Tibial nerve (tissue), 4 donors: ENCODE results near the gene COMMD2. TPM values are rescaled to one million over a fixed set of nuclear protein-coding genes. Genes with fewer than 3 reads are reported as not detected.
A peak's percentile ranks its signal among the peaks of the same experiment; 100 is the strongest.

Source experiments
- DNase-seq, 2 donors: peaks; one replicate each; pipeline ENCODE4 v3.0.0-alpha.2; 2019; ENCODE audit warnings: low spot score in 2 of 2
- H3K27ac ChIP-seq, 4 donors: fragments of 200-600 bp; sonication (generic) in 3 of 4; one replicate each; pipeline ENCODE4 v1.5.1; 2017 to 2019; ENCODE audit warnings: mild to moderate bottlenecking in 1 of 4
- H3K27me3 ChIP-seq, 2 donors: fragments of 200-600 bp; sonication (generic) in 1 of 2; one replicate each; pipeline versions ENCODE4 v1.5.1 to v1.6.0; 2017 to 2019
- H3K36me3 ChIP-seq, 3 donors: fragments of 200-600 bp; sonication (generic); one replicate each; pipeline ENCODE4 v1.5.1; 2018 to 2019
- H3K4me1 ChIP-seq, 4 donors: fragments of 200-600 bp; sonication (generic) in 3 of 4; one replicate each; pipeline ENCODE4 v1.5.1; 2017 to 2019
- H3K4me3 ChIP-seq, 4 donors: fragments of 200-600 bp; sonication (generic) in 3 of 4; one replicate each; pipeline ENCODE4 v1.5.1; 2017 to 2019; ENCODE audit warnings: mild to moderate bottlenecking in 1 of 4, moderate library complexity in 1 of 4
- H3K9me3 ChIP-seq, 4 donors: fragments of 200-600 bp; sonication (generic) in 3 of 4; one replicate each; pipeline ENCODE4 v1.5.1; 2017 to 2019
- EP300 ChIP-seq, 2 donors: sonication (generic); formaldehyde crosslinking; IDR thresholded peaks; one replicate each; pipeline ENCODE4 v1.6.1; 2017; ENCODE audit warnings: antibody characterized with exemption in 2 of 2, mild to moderate bottlenecking in 1 of 2
- POLR2A ChIP-seq, 2 donors: fragments of 450-650 bp; IDR thresholded peaks; one replicate each; pipeline ENCODE4 v1.6.1; 2017; ENCODE audit warnings: antibody characterized with exemption in 2 of 2, mild to moderate bottlenecking in 2 of 2, moderate library complexity in 2 of 2
- WGBS, 2 donors: methylation state at CpG; one replicate each; pipeline ENCODE4 v1.1.5; 2018; 5-methylcytosine and 5-hydroxymethylcytosine counted together
- small RNA-seq: library from RNA; depleted of rRNA; stranded (forward); fragments of <200 nt; gene quantifications from one replicate; pipeline ENCODE3, GENCODE V24; 2016
- total RNA-seq, 4 donors: library from RNA; depleted of rRNA; stranded (reverse); fragments of >200 nt; gene quantifications; one replicate each; pipeline ENCODE4 v1.1.0, GENCODE V29; 2016
- TF ChIP-seq, protein P1 (sequence below), 5 experiments: fragments of 200-600 bp in 3 of 5; fragments of 450-650 bp in 2 of 5; sonication (generic) in 3 of 5; IDR thresholded peaks; one replicate each; pipeline ENCODE4 v1.5.1; 2016 to 2019; ENCODE audit warnings: antibody characterized with exemption in 5 of 5, mild to moderate bottlenecking in 3 of 5, moderate library complexity in 2 of 5

COMMD2 gene
- total RNA-seq, 4 donors from 2014 or later = 18.6 to 28.2 (median 22.3) TPM

DNA sequence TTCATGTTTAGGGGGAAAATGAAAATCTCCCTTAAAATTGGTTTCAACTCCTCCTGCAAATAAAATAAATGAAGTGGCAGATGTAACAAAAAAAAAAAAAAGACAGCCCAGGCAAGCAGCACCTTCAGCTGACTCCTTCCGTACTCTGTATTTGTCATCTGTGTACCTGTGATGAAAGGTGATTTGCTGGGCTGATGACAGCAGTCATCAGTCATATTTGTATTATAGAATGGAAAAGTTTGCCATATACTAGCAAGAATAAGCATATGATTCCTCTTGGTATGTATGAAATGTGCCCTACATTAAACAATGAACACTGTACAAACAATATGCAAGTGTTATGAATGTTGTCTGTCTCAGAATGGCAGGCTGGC is 50.3 kb downstream of the COMMD2 start:
- peaks cover 0 to 15% (median 0%) of the 10 kb centered on the region in 4 donors for H3K9me3 ChIP-seq
- H3K27ac ChIP-seq = peak overlapping the region in 2 of 4 donors; percentile 50 to 53
- no peak for DNase-seq
- peaks cover 0 to 8% (median 0%) of the 10 kb centered on the region in 3 donors for H3K36me3 ChIP-seq
- H3K27me3 ChIP-seq = no peaks in the 10 kb centered on the region
- TF ChIP-seq, protein P1, sequence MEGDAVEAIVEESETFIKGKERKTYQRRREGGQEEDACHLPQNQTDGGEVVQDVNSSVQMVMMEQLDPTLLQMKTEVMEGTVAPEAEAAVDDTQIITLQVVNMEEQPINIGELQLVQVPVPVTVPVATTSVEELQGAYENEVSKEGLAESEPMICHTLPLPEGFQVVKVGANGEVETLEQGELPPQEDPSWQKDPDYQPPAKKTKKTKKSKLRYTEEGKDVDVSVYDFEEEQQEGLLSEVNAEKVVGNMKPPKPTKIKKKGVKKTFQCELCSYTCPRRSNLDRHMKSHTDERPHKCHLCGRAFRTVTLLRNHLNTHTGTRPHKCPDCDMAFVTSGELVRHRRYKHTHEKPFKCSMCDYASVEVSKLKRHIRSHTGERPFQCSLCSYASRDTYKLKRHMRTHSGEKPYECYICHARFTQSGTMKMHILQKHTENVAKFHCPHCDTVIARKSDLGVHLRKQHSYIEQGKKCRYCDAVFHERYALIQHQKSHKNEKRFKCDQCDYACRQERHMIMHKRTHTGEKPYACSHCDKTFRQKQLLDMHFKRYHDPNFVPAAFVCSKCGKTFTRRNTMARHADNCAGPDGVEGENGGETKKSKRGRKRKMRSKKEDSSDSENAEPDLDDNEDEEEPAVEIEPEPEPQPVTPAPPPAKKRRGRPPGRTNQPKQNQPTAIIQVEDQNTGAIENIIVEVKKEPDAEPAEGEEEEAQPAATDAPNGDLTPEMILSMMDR (IDR thresholded peaks at IDR 0.05) = no peak
- TF ChIP-seq POLR2A (IDR thresholded peaks at IDR 0.05) = no peak
- TF ChIP-seq EP300 (IDR thresholded peaks at IDR 0.05) = no peak
- WGBS, 2 donors = 89 to 94% methylated on average over 1 of the region's 1 CpG
- peaks cover 0 to 6% (median 0%) of the 10 kb centered on the region in 4 donors for H3K4me1 ChIP-seq
- no peak overlapping the region for H3K4me3 ChIP-seq

DNA sequence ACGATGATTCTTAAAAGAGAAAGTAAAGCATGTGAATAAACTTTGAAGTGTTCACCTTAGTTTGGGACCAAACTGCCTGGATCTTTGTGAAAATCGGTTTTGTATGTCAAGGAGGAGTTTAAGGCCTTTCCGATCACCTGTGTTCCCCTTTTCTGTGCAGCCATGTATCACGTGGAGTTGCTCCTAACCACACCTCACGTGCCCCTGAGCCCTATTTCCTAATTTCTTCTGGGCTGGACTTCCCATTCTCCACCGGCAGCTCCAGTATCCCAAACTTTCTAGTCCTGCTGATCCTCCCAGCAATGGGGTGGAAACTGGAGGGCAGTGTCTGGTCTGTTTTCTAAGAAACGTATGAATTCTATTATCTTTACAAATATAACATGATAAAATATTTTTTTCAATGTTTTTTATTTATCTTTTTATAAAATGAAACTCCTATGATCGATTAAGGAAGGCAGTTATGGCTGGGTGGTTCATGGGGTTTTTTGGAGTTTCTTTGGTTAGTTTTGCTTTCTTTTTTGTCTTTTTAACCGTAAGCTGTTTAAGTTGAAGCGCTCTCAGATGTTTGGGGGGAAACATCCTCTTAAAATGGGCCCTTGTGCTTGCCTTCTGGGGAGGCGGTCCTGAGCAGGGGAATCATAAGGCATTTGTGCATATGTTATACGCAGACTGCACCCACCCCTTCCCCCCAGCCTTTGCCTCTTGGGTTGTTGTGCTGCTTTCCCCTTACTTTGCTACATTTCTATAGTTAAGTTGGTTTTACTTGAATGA is 50.9 kb downstream of the COMMD2 start:
- peak overlapping the region in 1 of 4 donors; percentile 53 for H3K27ac ChIP-seq
- 78 to 81% methylated on average over 12 of the region's 12 CpGs for WGBS, 2 donors

More for the DNA sequence above, 50.9 kb downstream of the COMMD2 start:
- Histone ChIP-seq H3K4me1 (peaks cover 0 to 6% (median 0%) of the 10 kb centered on the region in 4 donors), H3K4me3 (peak overlapping the region in 1 of 4 donors; percentile 4), H3K36me3 (peaks cover 0 to 8% (median 0%) of the 10 kb centered on the region in 3 donors), H3K27me3 (no peaks in the 10 kb centered on the region), H3K9me3 (peaks cover 0 to 15% (median 0%) of the 10 kb centered on the region in 4 donors)
- no peak for DNase-seq
- TF ChIP-seq, protein P1 (IDR thresholded peaks at IDR 0.05) = no peak
- no peak for TF ChIP-seq EP300 (IDR thresholded peaks at IDR 0.05)
- no peak for TF ChIP-seq POLR2A (IDR thresholded peaks at IDR 0.05)

Small RNAs within 50 kb of the gene (small RNA-seq; reads per million reads assigned to genes)
- gene RNU6-507P = not detected

Other genes starting within 250 kb of the COMMD2 start
- 100 to 1,000 TPM in 2 of 4 donors, 10 to 100 TPM in 2; 86.5 to 130 (median 113) TPM for gene WWTR1, start 94.5 kb downstream of the COMMD2 start, total RNA-seq
- 1 to 10 TPM in 1 of 4 donors, under 1 TPM in 3; 0.60 to 1.4 (median 0.86) TPM for gene ANKUB1, start 40.1 kb upstream of the COMMD2 start, total RNA-seq
- 100 to 1,000 TPM; 107 to 142 (median 128) TPM for gene RNF13, start 60.7 kb upstream of the COMMD2 start, total RNA-seq
- gene PFN2, start 218.4 kb upstream of the COMMD2 start, total RNA-seq = 10 to 100 TPM; 28.2 to 54.8 (median 40.7) TPM